ENCODE measurements around the gene MPHOSPH6.

GRCh38 chr16:82134846-82135245, 35.2 kb downstream of the MPHOSPH6 start:
- no peak for TF ChIP-seq CTCF (conservative IDR thresholded peaks at IDR 0.05; ENCODE audit: low read depth, low read length)
- TF ChIP-seq POLR2A (IDR thresholded peaks at IDR 0.05; ENCODE audit: low read depth, low read length) = no peak
- no peak for TF ChIP-seq BHLHE40 (IDR thresholded peaks at IDR 0.05; ENCODE audit: low read depth, low read length)
- no peak for TF ChIP-seq USF2 (IDR thresholded peaks at IDR 0.05; ENCODE audit: low read depth, low read length)
- no peak for TF ChIP-seq RAD21 (IDR thresholded peaks at IDR 0.05; ENCODE audit: low read length)

Data from IMR-90 (cell line).